Measurements from ENCODE around the gene ZNF70. TPM values are rescaled to one million over a fixed set of nuclear protein-coding genes. Genes with fewer than 3 reads are reported as not detected.

The ZNF70 gene
- total RNA-seq, 1 experiment from 2014 or later, result 3.2 TPM

GRCh38 chr22:23754220-23754919 is 3.5 kb upstream of the ZNF70 start, which contains the start of gene VPREB3:
VPREB3 (minus strand) TSS chr22:23754425; CDS start chr22:23754363, 62 bp downstream.
- Histone ChIP-seq H3K27ac (ENCODE audit: low read length) (no peak within 1 kb of the TSS), H3K4me1 (ENCODE audit: control insufficient read depth, insufficient read depth, low read length) (peaks cover 6% of the 10 kb centered on the region), H3K9me3 (ENCODE audit: control insufficient read depth, insufficient read depth, low read depth, low read length) (no peaks in the 10 kb centered on the region), H3K4me3 (ENCODE audit: low read depth in 2 of 2, low read length in 2 of 2) (no peak within 1 kb of the TSS), H3K27me3 (ENCODE audit: control insufficient read depth, insufficient read depth, low read length) (no peaks in the 10 kb centered on the region), H3K36me3 (ENCODE audit: control insufficient read depth, insufficient read depth, low read length) (peaks cover 7% of the 10 kb centered on the region; the same call in 1 of the 2 replicates)
- TF ChIP-seq CTCF (IDR thresholded peaks at IDR 0.05) (no peak), REST (IDR thresholded peaks at IDR 0.05; ENCODE audit: insufficient read depth in 1 of 2, low read depth in 2 of 2, low read length in 1 of 2) (no peak), TCF7L2 (IDR thresholded peaks at IDR 0.05; ENCODE audit: low read depth, low read length) (no peak), SIN3A (IDR thresholded peaks at IDR 0.05; ENCODE audit: borderline replicate concordance, insufficient read depth, low read depth, low read length) (no peak), POLR2AphosphoS5 (IDR thresholded peaks at IDR 0.05; ENCODE audit: low read depth, low read length) (no peak)
- DNase-seq (ENCODE audit: low read depth, low spot score), result no peak
- CTCF ChIA-PET, result no interaction called here
- in situ Hi-C loops (cut with HindIII; ENCODE audit: low pct_unique_long_range_greater_than_20kb, low sequenced_read_pairs) (no loop called here), intact Hi-C loops (cut with micrococcal nuclease; ENCODE audit: unreplicated experiment) (no loop called here)
- POLR2A ChIA-PET, result no interaction called here
- ATAC-seq, result no peak
- BruUV-seq (replicated peaks), result no TSS peak

GRCh38 chr22:23753385-23753784 is 2.5 kb upstream of the ZNF70 start:
- DNase-seq (ENCODE audit: low read depth, low spot score), result no peak
- BruUV-seq (replicated peaks), result no TSS peak
- Histone ChIP-seq H3K4me1 (ENCODE audit: control insufficient read depth, insufficient read depth, low read length) (peaks cover 6% of the 10 kb centered on the region), H3K27me3 (ENCODE audit: control insufficient read depth, insufficient read depth, low read length) (no peaks in the 10 kb centered on the region), H3K36me3 (ENCODE audit: control insufficient read depth, insufficient read depth, low read length) (peaks cover 7% of the 10 kb centered on the region; the same call in 1 of the 2 replicates), H3K27ac (ENCODE audit: low read length) (no peak overlapping the region), H3K9me3 (ENCODE audit: control insufficient read depth, insufficient read depth, low read depth, low read length) (no peaks in the 10 kb centered on the region), H3K4me3 (ENCODE audit: low read depth in 2 of 2, low read length in 2 of 2) (no peak overlapping the region)
- ChIA-PET CTCF (interaction anchor here (0.6 kb wide), 1 partner anchor 23 kb away, joined by 3 read pairs; no protein-coding TSS in a partner anchor), POLR2A (no interaction called here)
- no peak for ATAC-seq
- in situ Hi-C loops (cut with HindIII; ENCODE audit: low pct_unique_long_range_greater_than_20kb, low sequenced_read_pairs), result no loop called here
- intact Hi-C loops (cut with micrococcal nuclease; ENCODE audit: unreplicated experiment), result no loop called here
- TF ChIP-seq TCF7L2 (IDR thresholded peaks at IDR 0.05; ENCODE audit: low read depth, low read length) (no peak), SIN3A (IDR thresholded peaks at IDR 0.05; ENCODE audit: borderline replicate concordance, insufficient read depth, low read depth, low read length) (no peak), REST (IDR thresholded peaks at IDR 0.05; ENCODE audit: insufficient read depth in 1 of 2, low read depth in 2 of 2, low read length in 1 of 2) (no peak), CTCF (IDR thresholded peaks at IDR 0.05) (no peak), POLR2AphosphoS5 (IDR thresholded peaks at IDR 0.05; ENCODE audit: low read depth, low read length) (no peak)
